Neural cell (in vitro differentiated cells): Measurements from ENCODE around the gene DCHS1.

ENCODE experiments used
- SMC3 ChIP-seq: fragments of 450-650 bp; conservative IDR thresholded peaks from 2 replicates; pipeline ENCODE4 v1.6.1; 2014; ENCODE audit warnings: antibody characterized with exemption, mild to moderate bottlenecking, moderate library complexity; ENCODE audit not compliant: poor library complexity
- TF ChIP-seq, protein P1 (sequence below): fragments of 450-650 bp; IDR thresholded peaks from 2 replicates; pipeline ENCODE4 v1.5.1; 2014; ENCODE audit warnings: antibody characterized with exemption, mild to moderate bottlenecking, moderate library complexity; ENCODE audit not compliant: poor library complexity, severe bottlenecking

DNA sequence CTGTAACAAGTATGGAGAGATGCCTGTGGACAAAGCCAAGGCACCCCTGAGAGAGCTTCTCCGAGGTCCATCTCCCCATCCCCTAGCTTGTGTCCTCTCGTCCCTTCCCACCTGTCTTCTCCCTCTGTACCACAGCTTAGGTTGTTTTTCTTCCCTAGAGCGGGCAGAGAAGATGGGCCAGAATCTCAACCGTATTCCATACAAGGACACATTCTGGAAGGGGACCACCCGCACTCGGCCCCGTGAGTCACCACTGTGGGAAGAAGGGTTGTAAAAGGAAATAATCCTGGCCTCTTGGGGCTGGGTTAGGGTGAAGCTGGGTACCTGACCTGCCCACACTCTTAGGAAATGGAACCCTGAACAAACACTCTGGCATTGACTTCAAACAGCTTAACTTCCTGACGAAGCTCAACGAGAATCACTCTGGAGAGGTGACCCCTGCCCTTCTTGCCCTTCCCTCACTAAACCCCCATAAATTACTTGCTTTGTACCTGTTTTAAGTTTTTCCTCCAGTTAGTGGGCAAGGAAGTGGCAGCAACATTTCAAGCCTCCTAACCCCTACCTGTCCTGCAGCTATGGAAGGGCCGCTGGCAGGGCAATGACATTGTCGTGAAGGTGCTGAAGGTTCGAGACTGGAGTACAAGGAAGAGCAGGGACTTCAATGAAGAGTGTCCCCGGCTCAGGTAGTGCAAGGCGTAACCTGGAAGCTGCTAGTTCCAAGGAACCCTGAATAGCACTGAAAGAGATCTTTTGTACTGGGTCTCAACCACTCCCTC, 46.7 kb downstream of the DCHS1 start:
- TF ChIP-seq, protein P1, sequence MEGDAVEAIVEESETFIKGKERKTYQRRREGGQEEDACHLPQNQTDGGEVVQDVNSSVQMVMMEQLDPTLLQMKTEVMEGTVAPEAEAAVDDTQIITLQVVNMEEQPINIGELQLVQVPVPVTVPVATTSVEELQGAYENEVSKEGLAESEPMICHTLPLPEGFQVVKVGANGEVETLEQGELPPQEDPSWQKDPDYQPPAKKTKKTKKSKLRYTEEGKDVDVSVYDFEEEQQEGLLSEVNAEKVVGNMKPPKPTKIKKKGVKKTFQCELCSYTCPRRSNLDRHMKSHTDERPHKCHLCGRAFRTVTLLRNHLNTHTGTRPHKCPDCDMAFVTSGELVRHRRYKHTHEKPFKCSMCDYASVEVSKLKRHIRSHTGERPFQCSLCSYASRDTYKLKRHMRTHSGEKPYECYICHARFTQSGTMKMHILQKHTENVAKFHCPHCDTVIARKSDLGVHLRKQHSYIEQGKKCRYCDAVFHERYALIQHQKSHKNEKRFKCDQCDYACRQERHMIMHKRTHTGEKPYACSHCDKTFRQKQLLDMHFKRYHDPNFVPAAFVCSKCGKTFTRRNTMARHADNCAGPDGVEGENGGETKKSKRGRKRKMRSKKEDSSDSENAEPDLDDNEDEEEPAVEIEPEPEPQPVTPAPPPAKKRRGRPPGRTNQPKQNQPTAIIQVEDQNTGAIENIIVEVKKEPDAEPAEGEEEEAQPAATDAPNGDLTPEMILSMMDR: no peak
- no peak for TF ChIP-seq SMC3
